HG03378 (cell line): ENCODE measurements around the gene BCDIN3D.

Experiments
- ATAC-seq: cut with Tn5 transposase; IDR thresholded peaks from one replicate; pipeline ENCODE4 v1.9.1; 2021; ENCODE audit warnings: mild to moderate bottlenecking, moderate library complexity; ENCODE audit not compliant: unreplicated experiment

Gene BCDIN3D

DNA sequence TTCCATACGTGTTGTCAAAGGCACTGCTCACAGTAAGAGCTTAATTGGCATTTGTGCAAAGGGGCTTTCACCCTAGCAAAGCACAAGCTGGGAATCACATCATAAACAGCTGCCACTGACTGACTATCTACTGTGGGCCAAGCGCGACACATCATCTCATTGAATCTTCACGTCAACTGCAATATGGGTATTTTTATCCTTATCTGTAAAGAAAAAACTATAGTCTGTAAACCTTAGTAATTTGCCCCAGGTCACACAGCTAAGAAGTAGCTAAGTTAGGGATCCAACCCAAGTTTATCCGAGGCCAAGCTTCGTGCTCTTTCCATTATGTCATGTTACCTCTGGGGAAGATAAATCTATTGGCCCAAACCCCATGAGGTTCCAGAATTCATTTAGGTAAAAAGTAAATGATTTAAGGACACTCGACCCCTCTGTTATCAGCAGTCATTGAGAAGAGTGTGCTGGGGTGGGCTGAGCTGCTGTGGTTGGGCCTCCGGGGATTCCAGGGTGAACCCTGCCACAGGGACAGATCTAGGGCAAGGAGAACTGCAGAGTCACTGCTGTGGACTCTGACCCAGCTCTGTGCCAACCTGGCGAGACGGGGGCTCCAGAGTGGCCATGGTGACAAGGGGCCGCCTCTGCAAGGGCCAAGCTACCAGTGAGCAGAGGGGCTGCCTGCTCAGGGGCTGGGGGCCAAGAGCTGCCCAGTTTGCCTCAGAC, 42.3 kb downstream of the BCDIN3D start:
- no peak for ATAC-seq

DNA sequence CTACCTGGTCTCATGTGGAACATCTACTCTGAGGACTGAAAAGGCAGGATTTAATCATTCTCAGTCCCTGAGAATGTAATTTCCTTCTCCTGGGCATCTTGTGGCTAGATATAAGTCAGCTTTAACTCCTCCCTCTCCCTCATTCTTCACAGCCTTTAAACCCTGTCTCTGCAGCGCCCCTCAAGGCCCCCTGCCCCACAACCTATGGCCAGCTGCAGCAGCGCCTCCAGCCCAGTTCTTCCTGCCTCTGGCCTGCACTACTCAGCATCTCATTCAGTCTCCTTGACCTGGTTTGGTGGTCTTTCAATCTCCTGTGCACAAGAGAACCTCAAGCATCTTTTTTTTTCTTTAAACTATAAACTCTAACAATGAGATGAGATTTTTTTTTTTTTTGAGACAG, 44.0 kb downstream of the BCDIN3D start:
- no peak for ATAC-seq

DNA sequence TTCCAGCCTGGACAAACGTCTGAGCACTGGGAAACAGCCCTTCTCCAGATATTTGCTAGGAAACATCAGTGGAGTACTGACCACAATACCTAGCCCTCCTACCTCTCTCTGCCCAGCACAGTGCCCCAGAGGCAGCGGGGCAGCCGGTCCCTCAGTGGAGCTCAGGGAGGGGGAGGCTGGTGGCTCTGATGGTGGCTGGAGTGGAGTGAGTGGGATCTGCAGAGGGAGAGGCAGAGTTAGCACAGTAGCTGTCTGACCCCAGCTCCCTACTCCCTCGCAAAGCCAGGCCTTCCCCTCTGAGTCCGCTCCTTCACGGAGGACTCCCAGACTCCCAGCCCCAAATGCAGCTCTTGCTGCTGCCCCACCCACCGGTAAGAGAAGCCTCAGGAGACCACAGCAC, 44.7 kb downstream of the BCDIN3D start:
- ATAC-seq: no peak

DNA sequence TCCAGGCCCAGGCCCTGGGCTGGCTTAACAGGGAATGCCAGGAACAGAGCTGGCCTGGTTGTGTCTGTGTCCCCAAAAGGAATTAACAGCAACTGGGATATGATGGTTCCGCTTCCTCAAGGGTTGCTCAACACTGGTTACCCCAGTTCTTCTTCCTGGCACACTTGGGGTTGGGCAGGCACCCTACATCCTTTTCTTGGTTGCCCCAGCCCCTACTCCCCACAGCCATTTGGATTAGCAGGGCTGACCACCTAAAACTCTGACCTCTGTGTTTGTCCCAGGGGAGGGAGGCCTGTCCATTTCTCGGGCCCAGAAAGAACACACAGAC, 45.5 kb downstream of the BCDIN3D start:
- no peak for ATAC-seq

DNA sequence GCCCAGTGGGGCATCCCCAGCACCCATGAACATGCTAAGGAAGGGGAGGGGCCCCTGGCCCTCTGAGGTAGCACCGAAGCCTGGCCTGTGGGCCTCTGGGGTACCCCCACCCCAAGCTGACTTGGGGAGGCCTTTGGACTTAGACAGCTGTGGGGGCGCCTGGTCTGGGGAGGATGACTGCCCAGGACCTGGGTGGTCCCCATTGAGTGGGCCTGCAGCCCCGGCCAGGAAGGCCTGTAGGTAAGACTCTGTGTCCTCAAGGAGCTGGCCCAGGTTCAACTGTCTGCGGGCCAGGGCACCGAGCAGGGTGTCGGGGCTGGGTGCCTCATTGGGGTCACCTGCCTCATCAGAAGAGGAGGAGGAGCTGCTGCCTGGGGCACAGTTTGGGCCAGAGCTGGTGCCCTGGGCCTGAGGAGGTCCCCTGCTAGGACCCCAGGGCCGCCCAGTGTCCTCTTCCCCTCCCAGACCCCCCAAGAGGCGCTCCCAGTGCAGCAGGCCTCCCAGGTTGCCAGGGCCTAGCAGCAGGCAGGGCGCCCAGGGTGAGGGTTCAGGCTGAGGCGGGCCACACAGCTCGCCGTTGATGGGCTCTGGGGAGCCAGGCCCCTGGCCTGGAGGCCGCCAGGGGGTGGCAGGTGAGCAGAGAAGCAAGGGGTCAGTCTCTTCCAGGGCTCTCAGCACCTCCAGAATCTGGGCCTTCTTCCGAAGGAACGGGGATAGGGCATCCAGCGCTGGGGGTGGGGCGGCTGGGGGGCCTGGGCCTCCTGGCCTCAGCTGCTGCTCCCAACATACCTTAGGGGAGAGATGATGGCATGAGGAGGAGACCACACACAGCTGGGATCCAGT, 46.1 kb downstream of the BCDIN3D start:
- ATAC-seq: no peak

DNA sequence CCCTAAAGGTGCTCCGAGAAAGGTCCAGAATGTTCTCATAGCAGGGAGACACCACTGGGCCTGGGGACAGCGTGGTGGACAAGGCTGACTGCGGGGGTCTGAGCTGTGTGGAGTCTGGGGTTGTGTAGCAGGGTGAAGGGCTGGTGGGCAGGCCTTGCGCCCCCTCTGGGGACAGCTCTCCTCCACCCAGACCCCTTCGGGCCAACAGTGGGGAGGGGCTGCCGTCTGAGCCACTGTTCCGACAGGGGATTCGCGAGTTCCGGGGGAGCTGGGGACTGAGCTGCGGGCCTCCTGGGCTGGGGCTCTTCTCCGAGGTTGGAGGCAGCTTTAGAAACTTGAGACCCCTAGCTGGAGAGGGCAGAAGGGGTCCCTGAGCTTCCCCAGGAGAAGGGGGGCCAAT, 46.8 kb downstream of the BCDIN3D start:
- ATAC-seq: no peak

DNA sequence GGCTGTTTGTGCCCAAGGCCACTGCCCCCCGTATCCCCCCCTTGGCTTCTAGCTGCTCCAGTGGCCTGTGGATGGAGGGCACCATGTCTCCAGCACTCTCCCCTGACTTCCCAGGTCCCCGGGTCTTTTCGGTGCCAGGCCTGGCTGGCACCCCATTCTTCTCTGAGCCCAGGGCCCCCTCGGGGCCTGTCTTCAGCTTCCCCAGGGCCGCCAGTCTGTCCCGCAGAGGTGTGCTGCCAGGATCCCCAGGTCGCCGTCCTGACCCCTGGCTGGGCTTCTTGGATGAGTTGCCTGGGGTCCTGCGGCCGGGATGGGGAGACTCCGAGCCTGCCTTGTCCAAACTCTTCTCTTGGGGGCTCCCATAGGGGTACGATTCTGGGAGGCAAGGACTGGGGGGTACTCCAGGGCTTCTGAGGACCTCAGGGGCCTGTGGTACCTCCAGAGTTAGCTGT, 47.2 kb downstream of the BCDIN3D start:
- ATAC-seq: no peak

DNA sequence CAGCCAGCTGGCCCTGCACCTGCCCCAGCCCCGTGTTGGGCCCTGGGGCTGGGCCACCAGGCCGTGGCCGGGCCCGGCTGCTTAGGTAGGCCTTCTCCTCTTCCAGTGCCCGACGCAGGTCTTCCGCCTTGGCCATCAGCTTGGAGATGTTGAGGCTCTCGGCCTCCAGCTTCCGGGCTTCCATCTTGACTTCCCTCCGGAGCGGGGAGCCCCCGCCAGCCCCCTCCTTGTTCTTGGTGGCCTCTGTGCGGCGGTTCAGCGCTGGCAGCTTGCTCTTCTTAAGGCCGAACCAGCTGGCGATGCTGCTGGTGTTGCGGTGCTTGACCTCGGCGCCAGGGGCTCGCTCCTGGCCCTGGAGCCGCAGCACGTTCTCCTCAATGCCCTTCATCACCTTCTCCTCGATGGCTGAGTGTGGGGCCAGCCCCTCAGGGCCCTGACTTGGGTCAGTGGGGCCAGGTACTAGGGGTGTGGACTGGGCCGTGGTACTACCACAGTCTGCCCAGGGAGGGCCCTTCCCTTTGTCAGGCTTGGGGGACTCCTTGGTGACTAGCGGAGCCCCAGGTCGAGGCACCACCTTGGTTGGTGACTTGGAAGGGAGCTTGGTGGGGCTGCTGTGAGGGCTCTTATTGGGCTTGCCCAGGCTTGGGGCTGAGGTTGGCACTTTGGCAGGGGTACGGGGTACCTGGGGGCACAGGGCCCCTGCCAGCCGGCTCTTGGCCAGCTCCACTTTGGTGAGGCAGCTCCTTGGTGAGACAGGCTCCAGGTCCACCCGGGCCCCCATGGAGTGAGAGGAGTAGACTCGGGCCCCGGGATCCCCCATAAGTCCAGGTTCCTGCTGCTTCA, 47.9 kb downstream of the BCDIN3D start:
- no peak for ATAC-seq

DNA sequence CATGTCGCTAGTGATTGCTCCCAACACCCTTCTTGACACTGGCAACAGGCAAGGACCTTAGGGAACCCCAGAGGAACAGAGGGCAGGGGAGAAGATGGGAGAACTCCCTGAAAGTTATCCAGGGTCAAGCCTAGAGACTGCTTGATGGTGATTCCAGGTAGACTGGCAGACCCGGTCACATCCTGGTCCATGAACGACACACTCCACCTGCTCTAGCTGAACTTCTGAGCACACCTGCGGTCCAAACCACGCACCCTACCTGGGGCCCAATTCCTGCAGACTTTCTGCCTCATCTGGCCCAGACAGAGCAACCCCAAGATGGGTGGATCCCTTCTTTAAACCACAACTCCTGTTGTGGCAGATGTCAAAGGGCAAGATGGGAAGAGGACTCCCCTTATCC, 48.9 kb downstream of the BCDIN3D start:
- ATAC-seq: no peak

DNA sequence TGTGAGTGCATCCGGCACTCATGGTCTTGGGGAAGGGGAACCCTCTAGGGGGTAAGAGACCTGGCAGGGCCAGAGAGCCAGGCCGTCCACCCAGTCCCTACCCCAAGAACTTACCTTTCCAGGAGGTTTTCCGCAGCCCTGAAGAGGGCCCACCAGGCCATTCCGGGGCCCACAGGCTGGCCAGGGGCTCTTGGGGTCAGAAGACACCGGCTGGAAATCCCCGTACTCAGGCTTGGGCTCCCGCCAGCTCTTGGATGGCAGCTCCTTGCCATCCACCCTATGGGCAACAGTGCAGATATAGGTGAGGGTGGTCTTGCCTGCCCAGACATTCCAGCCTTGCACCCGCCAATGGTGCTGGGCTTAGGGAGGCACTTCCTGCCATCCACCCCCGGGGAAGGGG, 49.3 kb downstream of the BCDIN3D start:
- no peak for ATAC-seq

DNA sequence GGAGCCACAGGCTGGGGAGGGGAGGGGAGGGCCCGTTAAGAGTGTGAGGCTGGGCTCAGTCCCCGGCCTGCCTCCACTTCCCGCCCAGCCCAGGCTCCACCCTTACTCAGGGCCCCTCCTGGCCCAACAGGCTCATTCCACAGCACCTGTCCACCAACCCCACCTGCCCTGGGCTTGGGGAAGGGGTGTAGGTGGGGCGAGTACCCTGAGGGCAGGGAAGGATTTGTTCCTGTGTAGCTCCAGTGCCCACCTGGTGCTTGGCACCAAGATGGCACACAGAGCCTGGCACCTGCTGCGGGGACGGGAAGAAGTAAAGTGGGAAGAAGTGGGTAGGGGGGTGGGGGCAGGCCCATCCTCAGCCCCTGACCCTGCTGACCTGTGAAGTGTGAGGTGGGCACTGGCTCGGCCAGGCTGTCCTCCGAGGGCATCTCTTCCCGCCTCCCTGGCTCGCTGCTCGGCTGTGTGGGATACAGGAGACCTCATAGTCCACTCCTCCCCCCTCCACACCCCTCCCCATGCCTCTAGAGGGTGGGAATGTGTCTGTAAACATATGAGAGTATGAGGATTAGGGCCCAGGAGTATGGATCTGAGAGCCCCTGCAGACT, 49.8 kb downstream of the BCDIN3D start:
- ATAC-seq: no peak

DNA sequence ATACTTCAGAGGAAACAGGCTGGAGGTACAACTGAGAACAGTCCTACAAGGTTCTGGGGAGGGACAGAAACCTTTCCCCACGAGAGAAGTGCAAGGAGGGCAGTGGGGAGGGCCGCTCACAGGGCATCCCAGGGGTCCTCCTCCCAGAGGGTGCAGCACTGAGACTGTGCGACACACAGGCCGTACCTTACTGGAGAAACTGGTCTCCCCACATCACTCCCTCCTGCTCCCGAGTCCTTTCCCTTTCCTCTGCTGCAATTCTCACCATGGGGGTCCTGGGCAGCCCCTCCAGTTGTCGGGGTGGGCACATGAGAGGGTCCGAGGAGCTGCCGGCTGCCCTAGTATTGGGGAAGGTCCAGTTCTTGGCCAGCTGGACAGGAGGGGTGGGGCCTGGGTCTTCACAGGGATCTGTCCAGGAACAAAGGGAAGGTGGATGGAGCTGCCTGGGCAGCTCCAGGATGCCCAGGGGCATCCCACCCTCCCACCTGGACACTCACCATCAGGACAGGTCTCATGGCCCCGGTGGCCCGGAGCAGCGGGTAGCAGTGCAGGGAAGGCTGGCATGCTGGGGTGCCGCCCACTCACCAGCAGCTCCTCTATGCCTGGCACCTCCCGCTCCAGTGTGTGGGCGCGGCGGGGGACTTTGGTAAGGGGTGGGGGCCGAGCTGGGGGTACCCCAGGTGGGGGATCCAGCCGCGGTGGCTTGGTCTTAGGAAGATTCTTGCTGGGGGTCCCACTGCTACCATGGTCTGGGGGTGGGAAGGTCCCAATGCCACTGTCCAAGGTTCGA, 50.5 kb downstream of the BCDIN3D start:
- no peak for ATAC-seq

DNA sequence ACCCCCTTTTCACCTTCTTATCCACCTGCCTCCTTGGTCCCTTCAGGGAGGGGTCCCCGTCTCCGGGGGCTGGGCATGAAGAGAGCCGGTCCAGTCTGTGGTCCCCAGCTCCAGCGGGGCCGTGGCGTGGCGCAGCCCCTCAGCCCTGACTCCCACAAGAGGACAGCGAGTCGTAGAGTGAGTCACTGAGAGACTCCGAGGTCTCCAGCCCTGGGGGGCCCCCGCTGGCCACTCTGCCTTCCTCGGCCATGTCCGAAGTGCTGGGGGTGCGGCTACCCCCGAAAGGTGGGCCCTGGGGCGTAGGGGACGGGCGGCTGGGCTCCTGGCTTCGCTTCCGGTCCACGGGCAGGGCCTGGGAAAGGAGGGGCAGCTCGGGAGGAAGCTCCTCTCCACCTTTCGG, 51.2 kb downstream of the BCDIN3D start:
- no peak for ATAC-seq

DNA sequence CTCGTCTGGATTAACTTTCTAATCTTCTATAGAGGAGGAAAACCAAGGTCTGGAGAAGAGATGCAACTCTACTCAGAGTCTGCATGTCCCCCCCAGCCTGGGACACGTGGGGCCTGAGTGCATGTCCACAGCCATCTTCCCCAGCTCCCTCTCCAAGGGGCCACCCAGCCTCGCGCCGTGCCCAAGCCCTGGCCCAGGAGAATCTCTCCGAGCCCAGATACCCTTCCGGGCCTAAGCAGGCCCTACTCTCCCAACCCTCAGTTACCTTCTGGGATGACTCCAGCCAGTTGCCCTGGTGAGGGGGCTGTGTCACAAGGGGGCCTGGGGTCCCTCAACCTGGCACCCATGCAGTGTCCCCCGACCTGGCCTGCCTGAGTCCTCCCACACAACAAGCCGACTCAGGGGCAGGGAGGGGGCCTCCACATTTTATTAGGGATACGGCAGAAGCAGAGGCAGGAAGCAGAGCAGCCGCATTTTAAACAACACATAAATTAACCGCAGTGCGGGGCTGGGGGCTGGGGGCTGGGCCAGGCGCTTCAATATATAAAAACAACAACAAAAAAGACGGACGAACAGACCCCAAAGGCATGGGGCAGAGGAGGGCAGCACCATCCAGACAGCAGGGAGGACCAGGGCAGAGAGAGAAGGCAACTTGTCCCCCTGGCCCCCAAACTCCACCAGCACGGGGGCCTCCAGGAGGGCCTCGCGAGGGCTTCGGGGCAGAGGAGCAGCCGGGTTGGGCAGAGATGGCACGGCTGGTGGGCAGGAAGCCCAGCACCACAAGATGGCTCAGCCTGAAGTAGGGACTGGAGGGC, 52.0 kb downstream of the BCDIN3D start:
- no peak for ATAC-seq

DNA sequence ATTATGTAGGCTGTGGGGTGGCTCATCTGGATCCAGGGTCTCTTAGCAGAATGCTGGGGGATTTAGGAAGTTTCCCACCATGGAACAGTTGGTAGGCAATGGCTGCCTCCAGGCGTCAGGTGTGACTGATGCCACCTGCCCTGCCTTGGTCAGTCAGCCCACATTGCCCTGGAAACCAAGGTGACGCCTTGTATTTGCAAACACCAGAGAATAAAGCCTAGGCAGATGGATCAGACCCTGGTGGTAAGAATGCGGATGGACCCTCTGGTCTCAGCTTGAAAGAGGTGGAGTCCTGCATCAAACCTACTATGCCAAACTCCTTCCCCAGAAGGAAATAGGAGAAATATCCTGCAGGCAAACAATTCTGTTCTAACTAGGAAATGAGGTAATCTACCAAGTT, 52.9 kb downstream of the BCDIN3D start:
- ATAC-seq: no peak

DNA sequence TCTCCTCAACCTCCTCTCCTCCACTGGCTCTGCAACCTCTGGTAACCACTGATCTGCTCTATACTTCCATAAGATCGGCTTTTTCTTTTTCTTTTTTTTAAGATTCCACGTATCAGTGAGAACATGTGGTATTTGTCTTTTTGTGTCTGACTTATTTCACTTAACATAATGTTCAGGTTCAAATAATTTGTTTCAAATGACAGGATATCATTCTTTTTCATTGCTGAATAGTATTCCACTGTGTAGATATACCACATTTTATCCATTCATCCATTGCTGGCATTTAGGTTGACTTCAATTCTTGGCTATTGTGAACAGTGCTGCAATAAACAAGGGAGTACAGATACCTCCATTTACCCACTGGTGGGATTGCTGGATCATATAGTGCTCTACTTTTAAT, 55.2 kb downstream of the BCDIN3D start:
- ATAC-seq: no peak
